Measurements from ENCODE around the gene RBFOX2. TPM values are rescaled to one million over a fixed set of nuclear protein-coding genes. Genes with fewer than 3 reads are reported as not detected.

Gene RBFOX2
- total and polyA plus RNA-seq, 10 of the 15 experiments (the other 5 are each of a cell fraction or from before 2014, with no cell fraction given), result 0.01 to 2.7 (median 0.17) TPM; not detected in 4

- Histone ChIP-seq H4K20me1 (ENCODE audit: control insufficient read depth, insufficient read depth) (no peaks in the 10 kb centered on the region), H3K4me2 (ENCODE audit: control insufficient read depth, insufficient read depth) (no peak overlapping the region), H3K27ac (ENCODE audit: control insufficient read depth, insufficient read depth) (no peak overlapping the region), H3K9me3 (replicated peaks; ENCODE audit: control insufficient read depth, insufficient read depth, low read length) (no peaks in the 10 kb centered on the region), H3K4me3 (no peak overlapping the region), H3K36me3 (ENCODE audit: control insufficient read depth in 2 of 2, insufficient read depth in 2 of 2, low read length in 1 of 2) (no peaks in the 10 kb centered on the region), H3K4me1 (ENCODE audit: control insufficient read depth, insufficient read depth, low read length) (no peaks in the 10 kb centered on the region), H2AFZ (ENCODE audit: control insufficient read depth, low read depth, low read length) (no peak overlapping the region), H3K79me2 (ENCODE audit: control insufficient read depth, insufficient read depth, low read length) (no peaks in the 10 kb centered on the region), H3K9ac (ENCODE audit: control insufficient read depth, insufficient read depth, low read length) (no peak overlapping the region), H3K27me3 (replicated peaks in 1 of 2; ENCODE audit: control insufficient read depth in 2 of 2, insufficient read depth in 2 of 2, low read length in 1 of 2) (no peaks in the 10 kb centered on the region; a peak in 1 of 4 replicates)
- in situ Hi-C loops (cut with MboI), result no loop called here
- no peak for DNase-seq (ENCODE audit: low read depth, low spot score)
- FAIRE-seq, result no peak
- BruUV-seq (replicated peaks), result no TSS peak
- SMC1A ChIA-PET (ENCODE audit: uncharacterized antibody, unreplicated experiment), result no interaction called here
- WGBS (ENCODE audit: insufficient coverage, insufficient replicate concordance, low lambda C conversion rate, missing lambda C conversion rate), result 11% methylated on average over 5 of the region's 5 CpGs
- ATAC-seq, result no peak
- POLR2A ChIA-PET, result no interaction called here
- TF ChIP-seq, protein P1, sequence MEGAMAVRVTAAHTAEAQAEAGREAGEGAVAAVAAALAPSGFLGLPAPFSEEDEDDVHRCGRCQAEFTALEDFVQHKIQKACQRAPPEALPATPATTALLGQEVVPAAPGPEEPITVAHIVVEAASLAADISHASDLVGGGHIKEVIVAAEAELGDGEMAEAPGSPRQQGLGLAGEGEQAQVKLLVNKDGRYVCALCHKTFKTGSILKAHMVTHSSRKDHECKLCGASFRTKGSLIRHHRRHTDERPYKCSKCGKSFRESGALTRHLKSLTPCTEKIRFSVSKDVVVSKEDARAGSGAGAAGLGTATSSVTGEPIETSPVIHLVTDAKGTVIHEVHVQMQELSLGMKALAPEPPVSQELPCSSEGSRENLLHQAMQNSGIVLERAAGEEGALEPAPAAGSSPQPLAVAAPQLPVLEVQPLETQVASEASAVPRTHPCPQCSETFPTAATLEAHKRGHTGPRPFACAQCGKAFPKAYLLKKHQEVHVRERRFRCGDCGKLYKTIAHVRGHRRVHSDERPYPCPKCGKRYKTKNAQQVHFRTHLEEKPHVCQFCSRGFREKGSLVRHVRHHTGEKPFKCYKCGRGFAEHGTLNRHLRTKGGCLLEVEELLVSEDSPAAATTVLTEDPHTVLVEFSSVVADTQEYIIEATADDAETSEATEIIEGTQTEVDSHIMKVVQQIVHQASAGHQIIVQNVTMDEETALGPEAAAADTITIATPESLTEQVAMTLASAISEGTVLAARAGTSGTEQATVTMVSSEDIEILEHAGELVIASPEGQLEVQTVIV (IDR thresholded peaks at IDR 0.05; ENCODE audit: borderline replicate concordance, partially characterized antibody), result no peak
- no peak for TF ChIP-seq KAT2A (conservative IDR thresholded peaks at IDR 0.05; ENCODE audit: control insufficient read depth, low read depth, low read length)
- TF ChIP-seq ZZZ3 (IDR thresholded peaks at IDR 0.05; ENCODE audit: control insufficient read depth, insufficient read length, low read depth), result no peak
- TF ChIP-seq ATF7 (IDR thresholded peaks at IDR 0.05; ENCODE audit: low read depth), result no peak
- no peak for TF ChIP-seq BRCA1 (IDR thresholded peaks at IDR 0.05; ENCODE audit: low read depth, low read length)
- TF ChIP-seq CHD4 (IDR thresholded peaks at IDR 0.05), result no peak
- TF ChIP-seq ASH2L (IDR thresholded peaks at IDR 0.05; ENCODE audit: borderline replicate concordance, low read depth), result no peak
- no peak for TF ChIP-seq CUX1 (IDR thresholded peaks at IDR 0.05; ENCODE audit: insufficient replicate concordance, low read depth, low read length)
- no peak for TF ChIP-seq RAD21 (IDR thresholded peaks at IDR 0.05; ENCODE audit: insufficient read depth, low read depth, low read length)
- TF ChIP-seq ESRRA (IDR thresholded peaks at IDR 0.05; ENCODE audit: low read length), result no peak
- TF ChIP-seq NFYA (IDR thresholded peaks at IDR 0.05; ENCODE audit: borderline replicate concordance, low read depth, low read length), result no peak
- TF ChIP-seq CBFB (IDR thresholded peaks at IDR 0.05; ENCODE audit: low read depth), result no peak
- intact Hi-C loops (cut with micrococcal nuclease; ENCODE audit: unreplicated experiment), result no loop called here
- CTCF ChIA-PET, result no interaction called here
- RAD21 ChIA-PET (ENCODE audit: unreplicated experiment), result no interaction called here
Observed at GRCh38 chr22:35882211-35883030, 146.2 kb downstream of the RBFOX2 start.

Measured in GM12878 (cell line).